Erythroblast (primary cell): ENCODE measurements around the gene LACTBL1.

Source experiments
- GATA1 ChIP-seq: IDR thresholded peaks from 2 replicates; pipeline ENCODE4 v1.6.1; 2011; ENCODE audit warnings: low read depth, mild to moderate bottlenecking, control low read depth, low read length, moderate library complexity
- POLR2A ChIP-seq: IDR thresholded peaks from 2 replicates; pipeline ENCODE4 v1.6.1; 2011; ENCODE audit warnings: mild to moderate bottlenecking, low read length

DNA sequence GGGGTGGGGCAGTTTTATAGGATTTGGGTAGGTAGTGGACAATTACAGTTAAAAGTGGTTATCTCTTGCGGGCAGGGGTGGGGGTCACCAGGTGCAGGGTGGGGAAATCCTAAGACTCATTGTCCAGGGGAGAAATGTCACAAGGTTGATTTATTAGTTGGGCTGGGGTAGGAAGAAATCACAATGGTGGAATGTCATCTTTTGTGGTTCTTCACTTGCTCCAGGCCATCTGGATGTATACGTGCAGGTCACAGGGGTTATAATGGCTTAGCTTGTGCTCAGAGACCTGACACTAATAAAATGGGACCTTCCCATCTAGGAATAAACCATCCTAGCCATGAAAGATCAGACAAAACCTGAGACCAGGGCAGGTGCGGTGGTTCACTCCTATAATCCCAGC is 31.4 kb upstream of the LACTBL1 start:
- TF ChIP-seq POLR2A (no peak), GATA1 (no peak)
